Fibroblast of skin of scalp (primary cell): ENCODE measurements around the gene SUSD1. TPM values are rescaled to one million over a fixed set of nuclear protein-coding genes. Genes with fewer than 3 reads are reported as not detected.
"Not testable (repeated sequence)": the region's sequence is repeated elsewhere in the genome, so short reads cannot be mapped to it uniquely, and the experiment has no call there.

Experiments
- DNase-seq: peaks from one replicate; pipeline ENCODE4 v3.0.0-alpha.2; 2013
- polyA plus RNA-seq, 2 experiments: library from polyadenylated mRNA; unstranded; fragments of 120-200 nt; gene quantifications; one replicate each; pipeline ENCODE4 v1.2.1, GENCODE V29; 2013; ENCODE audit not compliant: insufficient read length in 2 of 2

Gene SUSD1
- polyA plus RNA-seq (2013, experiment 1 of 2; ENCODE audit: insufficient read length), result 9.6 TPM
- 11.5 TPM for polyA plus RNA-seq (2013, experiment 2 of 2; ENCODE audit: insufficient read length)

DNA sequence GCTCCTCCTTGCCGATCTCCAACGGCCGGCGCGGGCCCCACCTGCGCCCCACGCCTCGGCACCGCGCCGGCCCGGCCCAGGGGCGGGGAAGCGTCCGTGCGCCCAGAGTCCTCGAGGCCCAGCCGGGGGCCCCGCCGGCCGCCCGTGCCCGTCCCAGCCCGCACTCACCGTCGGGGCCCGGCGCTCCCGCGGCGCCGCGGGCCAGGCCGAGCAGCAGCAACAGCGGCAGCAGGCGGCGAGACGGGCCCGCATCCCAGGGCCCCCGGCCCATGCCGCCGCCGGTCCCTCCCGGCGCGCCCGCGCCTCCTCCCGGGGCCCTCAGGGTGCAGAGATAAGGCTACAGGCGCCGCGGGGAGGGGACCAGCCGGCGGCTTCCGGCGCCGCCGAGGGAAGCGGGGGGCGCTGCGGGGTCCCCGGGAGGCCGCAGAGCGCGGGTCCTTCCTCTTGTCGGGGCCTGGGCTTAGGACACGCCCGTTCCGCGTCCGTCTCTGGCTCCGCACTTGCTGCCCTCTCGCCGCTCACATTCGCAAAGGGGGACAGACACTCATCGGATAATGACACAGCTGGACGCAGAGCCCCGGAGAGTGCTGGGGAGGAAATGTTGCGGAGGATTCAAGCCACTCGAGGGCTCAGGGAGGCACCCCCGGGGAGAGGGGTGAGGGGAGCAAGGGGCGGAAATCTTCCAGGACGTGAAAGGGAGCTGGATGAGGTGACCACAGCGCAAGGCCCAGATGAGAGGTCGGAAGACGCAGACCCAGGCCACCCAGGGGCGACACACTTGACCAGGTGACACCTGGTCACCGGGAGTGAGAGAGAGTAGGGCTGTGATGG lies at the start of gene SUSD1:
Gene SUSD1 (minus strand): TSS at position 333 of the 831 bp plus-strand sequence. CDS start 62 bp downstream, at position 271.
- DNase-seq, result peak; percentile 26

- peak; percentile 62 for DNase-seq
Observed at GRCh38 chr9:112224401-112225289, 49.5 kb upstream of the SUSD1 start.

DNA sequence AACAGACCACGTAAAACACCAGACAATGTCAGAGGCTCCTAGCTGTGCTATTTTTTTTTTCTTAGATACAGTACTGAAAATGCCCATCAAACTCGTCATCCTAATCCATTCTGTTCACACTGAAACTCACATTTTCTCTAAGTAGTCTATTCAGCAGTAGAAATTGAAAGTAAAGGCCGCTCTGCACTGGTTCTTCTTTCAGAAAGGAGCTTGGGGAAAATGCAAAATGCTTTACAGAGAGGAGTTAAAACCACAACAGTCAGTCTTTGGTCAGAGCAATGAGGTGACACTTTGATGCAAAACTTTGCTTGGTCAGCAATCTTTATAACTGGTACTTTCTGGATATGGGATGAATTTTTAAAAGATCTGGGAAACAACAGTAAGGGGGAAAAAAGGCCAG lies 43.8 kb upstream of the SUSD1 start:
- DNase-seq, result no peak

DNA sequence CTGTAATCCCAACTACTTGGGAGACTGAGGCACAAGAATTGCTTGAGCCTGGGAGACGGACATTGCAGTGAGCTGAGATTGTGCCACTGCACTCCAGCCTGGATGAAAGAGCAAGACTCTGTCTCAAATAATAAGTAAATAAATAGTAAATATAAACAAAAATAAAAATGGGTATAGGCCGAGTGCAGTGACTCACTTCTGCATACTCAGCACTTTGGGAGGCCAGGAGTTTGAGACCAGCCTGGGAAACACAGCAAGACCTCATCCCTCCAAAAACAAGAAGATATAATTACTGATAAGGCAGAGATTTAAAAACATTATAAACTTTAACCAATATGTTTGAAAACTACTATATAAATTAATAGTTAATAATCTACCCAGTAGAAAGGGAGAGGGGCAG lies 37.8 kb upstream of the SUSD1 start:
- no peak for DNase-seq

DNA sequence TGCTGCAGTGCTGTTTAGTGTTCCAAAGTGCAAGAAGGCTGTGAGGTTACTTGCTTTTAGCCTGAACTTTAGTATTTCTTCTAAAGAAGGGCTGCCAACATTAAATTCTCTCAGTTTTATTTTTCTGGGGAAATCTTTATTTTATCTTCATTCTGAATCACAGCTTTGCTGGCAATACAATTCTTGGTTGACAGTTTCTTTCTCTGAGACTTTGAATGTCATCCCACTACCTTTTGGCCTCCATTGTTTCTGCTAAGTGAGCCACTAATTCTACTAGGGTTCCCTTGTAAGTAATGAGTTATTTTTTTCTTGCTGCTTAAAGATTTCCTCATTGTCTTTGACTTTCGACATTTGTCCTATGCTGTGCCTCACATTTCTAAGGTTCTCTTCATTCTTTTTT lies 32.4 kb upstream of the SUSD1 start:
- DNase-seq, result no peak

GRCh38 chr9:112203536-112203935 lies 28.4 kb upstream of the SUSD1 start:
- DNase-seq, result peak; percentile 71

DNA sequence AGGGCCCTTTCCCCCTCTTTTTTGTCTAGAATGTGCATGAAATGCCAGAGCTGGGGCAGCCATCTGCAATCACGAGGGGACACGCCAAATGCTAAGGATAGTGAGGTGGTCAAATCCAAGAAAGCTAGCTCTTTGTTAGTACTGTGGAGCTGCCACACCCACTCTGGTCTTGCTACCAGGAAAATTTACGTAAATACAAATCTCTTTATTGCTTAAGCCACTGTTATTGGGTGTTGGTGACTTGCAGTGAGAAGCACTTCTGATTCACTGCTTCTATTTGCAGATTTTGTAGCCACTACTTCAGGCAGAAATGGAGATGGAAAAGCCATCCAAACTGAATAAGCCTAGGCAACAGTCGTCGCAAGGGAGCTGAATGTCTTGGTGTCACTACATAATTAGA lies 25.6 kb upstream of the SUSD1 start:
- DNase-seq, result no peak

GRCh38 chr9:112198646-112199045 lies 23.5 kb upstream of the SUSD1 start:
- no peak for DNase-seq

DNA sequence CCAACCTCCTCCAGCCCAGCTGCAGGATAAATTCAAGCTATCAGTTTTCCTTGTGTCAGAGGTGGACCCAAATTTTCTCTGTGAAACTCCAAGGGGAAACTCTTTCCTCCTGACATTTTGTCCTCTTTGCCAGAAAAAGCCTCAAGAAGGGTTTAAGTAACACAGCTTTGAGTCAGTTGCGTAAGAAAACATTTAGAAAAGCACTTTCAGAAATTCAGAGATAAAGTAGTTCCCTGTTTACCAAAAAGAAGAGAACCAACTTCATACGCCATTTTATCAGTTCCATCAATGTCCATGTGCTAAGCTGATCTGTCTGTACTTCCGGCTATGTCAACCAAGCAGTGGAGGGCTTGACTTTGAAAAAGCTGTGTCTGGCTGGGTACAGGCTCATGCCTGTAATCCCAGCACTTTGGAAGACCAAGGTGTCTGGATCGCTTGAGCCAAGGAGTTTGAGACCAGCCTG lies 19.9 kb upstream of the SUSD1 start:
- DNase-seq, result no peak

GRCh38 chr9:112193572-112194288 lies 18.6 kb upstream of the SUSD1 start:
- no peak for DNase-seq

GRCh38 chr9:112190320-112190719 lies 15.2 kb upstream of the SUSD1 start:
- DNase-seq, result not testable (repeated sequence)

DNA sequence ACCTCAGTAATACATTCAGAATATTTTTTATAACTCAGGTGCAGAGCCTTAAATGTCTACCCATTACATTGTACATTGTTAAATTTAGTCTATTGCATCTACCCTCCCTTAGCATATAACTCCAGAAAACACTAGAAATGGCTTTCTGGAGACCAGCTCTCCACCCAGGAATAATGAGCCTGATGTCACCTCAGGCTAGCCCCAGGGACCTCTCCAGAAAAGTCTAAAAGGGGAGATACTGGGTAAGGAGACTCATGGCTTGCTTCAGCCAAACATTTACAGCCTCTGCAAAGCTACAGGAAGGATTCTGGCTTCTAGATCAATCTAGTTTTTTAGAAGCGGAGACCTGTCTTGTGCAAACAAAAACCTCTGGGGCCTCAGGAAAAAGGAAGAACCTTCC lies 13.8 kb upstream of the SUSD1 start:
- no peak for DNase-seq

DNA sequence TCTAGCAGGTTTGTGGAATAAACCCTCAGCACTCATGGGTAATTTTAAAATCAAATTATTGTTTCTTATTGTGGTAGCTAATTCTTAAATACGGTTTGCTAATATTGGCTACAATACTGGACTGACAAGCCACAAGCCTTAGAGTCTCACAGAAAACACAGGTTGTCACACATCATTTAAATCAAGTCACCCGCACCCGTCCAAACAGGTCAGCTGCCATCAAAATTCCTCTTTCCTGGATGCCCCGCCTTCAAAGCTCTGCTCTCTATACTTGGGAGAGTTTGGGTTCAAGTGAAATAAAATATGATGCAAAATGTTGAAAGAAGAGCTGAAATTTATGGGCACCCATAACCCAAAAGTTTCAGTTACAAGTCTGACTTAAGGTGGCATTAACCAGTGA lies 12.3 kb upstream of the SUSD1 start:
- DNase-seq, result no peak

DNA sequence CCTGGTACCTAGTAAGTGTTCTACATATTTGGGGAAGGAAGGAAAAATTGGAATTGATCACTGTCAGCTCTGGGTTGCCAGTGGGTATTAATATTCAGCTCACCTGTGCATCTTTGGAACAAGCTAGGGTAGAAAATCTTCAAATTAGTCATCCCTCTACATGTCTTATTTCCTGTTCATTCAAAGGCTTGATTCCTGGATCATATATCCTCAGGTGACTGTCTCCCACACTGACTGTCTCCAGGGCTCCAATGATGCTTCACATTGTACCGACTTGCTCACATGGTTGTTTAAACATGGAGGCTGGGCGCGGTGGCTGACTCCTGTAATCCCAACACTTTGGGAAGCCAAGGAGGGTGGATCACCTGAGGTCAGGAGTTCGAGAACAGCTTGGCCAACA lies 11.6 kb upstream of the SUSD1 start:
- DNase-seq, result no peak

GRCh38 chr9:112184946-112185345 lies 9.8 kb upstream of the SUSD1 start:
- no peak for DNase-seq

- DNase-seq, result no peak
Observed at GRCh38 chr9:112184221-112184620, 9.1 kb upstream of the SUSD1 start.

DNA sequence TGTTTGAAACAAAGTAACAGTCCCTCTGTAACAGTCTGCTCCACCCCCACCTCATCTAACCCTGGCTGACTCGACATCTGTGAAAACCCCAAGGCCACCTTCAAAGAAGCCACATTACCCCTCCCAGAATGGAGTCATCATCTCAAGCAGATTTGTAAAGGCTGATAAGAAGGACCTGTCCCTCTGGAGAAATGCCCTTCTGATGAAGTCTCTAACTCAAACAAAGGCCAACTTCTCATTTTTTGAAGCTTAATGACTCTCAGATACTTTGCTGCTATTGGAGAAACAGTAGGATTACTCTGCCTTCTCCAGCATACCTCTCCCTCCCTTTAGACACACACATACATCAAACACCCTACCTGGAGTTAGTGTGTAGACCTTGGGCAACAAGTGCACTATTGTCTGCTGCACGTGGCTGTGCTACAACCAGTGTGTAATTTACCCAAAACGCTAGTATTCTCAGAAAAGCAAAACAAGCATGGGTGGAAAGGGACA lies 5.3 kb upstream of the SUSD1 start:
- DNase-seq, result no peak

DNA sequence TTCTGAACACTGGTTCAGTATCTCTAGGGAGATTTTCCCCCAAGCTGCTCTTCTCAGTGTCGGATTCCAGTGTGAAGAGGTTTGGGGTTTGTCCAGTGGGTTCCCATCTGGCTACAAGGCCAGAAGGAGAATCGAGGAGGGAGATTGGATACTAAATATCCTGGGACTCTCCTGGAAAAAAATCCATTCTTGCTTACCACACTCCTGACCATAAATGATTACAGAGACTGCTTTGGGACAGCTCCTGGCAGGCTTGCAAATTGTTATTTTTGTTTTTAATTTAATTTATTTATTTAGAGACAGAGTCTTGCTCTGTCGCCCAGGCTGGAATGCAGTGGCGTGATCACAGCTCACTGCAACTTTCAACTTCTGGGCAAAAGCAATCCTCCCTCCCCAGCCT lies 4.7 kb upstream of the SUSD1 start:
- peak; percentile 38 for DNase-seq

DNA sequence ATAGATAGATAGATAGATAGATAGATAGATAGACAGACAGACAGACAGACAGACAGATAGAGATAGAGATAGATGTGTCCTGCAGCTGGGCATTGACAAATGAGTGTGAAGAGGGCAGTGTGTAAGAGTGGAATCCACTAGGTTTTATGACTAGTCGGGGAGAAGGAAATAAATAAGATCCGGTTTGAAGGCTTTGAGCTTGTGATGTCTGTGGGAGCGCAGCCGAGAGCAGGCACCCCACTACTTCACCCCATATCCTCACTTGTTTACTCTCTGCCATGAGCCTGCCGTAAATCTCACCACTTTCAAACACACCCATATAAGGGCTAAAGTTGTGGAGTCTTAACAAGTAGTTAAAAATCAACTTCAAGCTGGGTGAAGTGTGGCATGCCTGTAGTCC lies 1.4 kb upstream of the SUSD1 start:
- DNase-seq, result no peak

DNA sequence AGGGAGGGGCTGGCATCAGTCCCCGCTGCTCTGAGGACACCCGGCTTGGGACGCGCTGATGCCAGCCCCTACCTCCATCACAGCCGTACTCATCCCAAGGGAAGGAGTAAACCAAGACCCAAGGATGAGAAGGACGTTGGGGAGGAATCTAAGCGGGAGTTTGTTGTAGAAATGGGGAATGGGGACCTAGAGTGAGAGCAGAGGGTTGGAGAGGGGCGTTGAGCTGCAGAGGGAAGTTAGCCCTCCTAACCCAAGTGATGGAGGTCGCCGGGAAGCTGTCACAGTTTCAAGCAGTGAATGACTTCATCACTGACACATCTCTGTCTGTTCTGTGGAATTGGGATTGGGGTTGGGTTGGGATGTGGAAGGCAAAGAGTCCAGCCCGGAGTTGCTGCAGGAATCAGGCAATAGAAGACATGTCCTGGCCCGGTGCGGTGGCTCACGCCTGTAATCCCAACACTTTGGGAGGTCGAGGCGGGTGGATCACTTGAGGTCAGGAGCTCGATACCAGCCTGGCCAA lies 759 bp upstream of the SUSD1 start:
- DNase-seq, result no peak

- DNase-seq, result peak; percentile 64
Observed at GRCh38 chr9:112174222-112174964, 704 bp downstream of the SUSD1 start.
